Upper lobe of left lung (tissue), 6 donors: ENCODE measurements around the gene KCNJ9. TPM values are rescaled to one million over a fixed set of nuclear protein-coding genes. Genes with fewer than 3 reads are reported as not detected.
A peak's percentile ranks its signal among the peaks of the same experiment; 100 is the strongest.

Experiments used
- ATAC-seq, 2 donors: fragments of 200-7000 bp; cut with Tn5 transposase; one replicate each; pipeline ENCODE4 v1.9.1; 2022; ENCODE audit warnings: mild to moderate bottlenecking in 2 of 2, moderate library complexity in 2 of 2; ENCODE audit not compliant: low FRiP score in 2 of 2
- DNase-seq, 2 donors: peaks; one replicate each; pipeline ENCODE4 v3.0.0-alpha.2; 2019 to 2020
- H3K27ac ChIP-seq, 4 donors: fragments of 200-600 bp; sonication (generic); one replicate each; pipeline ENCODE4 v1.5.1; 2016 to 2019
- H3K27me3 ChIP-seq, 4 donors: fragments of 200-600 bp; sonication (generic); one replicate each; pipeline ENCODE4 v1.5.1; 2017 to 2019
- H3K36me3 ChIP-seq, 4 donors: fragments of 200-600 bp; sonication (generic); one replicate each; pipeline ENCODE4 v1.5.1; 2016 to 2019
- H3K4me1 ChIP-seq, 4 donors: fragments of 200-600 bp; sonication (generic); one replicate each; pipeline ENCODE4 v1.5.1; 2018 to 2019
- H3K4me3 ChIP-seq, 4 donors: fragments of 200-600 bp; sonication (generic); one replicate each; pipeline ENCODE4 v1.5.1; 2017 to 2019; ENCODE audit warnings: mild to moderate bottlenecking in 2 of 4, moderate library complexity in 1 of 4
- H3K9me3 ChIP-seq, 4 donors: fragments of 200-600 bp; sonication (generic); one replicate each; pipeline ENCODE4 v1.5.1; 2018 to 2019
- CTCF ChIP-seq, 6 experiments: fragments of 450-650 bp in 4 of 6; fragments of 200-600 bp in 2 of 6; sonication (generic) in 2 of 6; IDR thresholded peaks; one replicate each; pipeline ENCODE4 v1.5.1; 2016 to 2019; ENCODE audit warnings: antibody characterized with exemption in 6 of 6
- EP300 ChIP-seq, 4 donors: sonication (generic); formaldehyde crosslinking; IDR thresholded peaks; one replicate each; pipeline ENCODE4 v1.5.1; 2017; ENCODE audit warnings: antibody characterized with exemption in 4 of 4, control low read depth in 2 of 4
- POLR2A ChIP-seq, 4 donors: fragments of 450-650 bp; IDR thresholded peaks; one replicate each; pipeline ENCODE4 v1.5.1; 2016 to 2017; ENCODE audit warnings: antibody characterized with exemption in 4 of 4, mild to moderate bottlenecking in 2 of 4
- POLR2AphosphoS5 ChIP-seq, 2 donors: sonication (generic); formaldehyde crosslinking; IDR thresholded peaks; one replicate each; pipeline ENCODE4 v1.5.1; 2017; ENCODE audit warnings: antibody characterized with exemption in 2 of 2
- WGBS, 2 donors: methylation state at CpG; one replicate each; pipeline ENCODE4 v1.1.5; 2017 to 2018; 5-methylcytosine and 5-hydroxymethylcytosine counted together
- total RNA-seq, 6 donors: library from RNA; depleted of rRNA in 4 of 6; stranded (reverse); fragments of >200 nt in 4 of 6; gene quantifications; one replicate each; pipeline versions ENCODE4 v1.1.0 to v1.2.1, GENCODE V29; 2016 to 2021
- donor health status: DM: no; HTN: no; CAD: no; lungs with moderate emphysema.
- donor health status: DM: no; HTN: yes; CAD: no; lungs with severe emphysema.

The KCNJ9 gene
- total RNA-seq, 6 donors from 2014 or later, result not detected

DNA sequence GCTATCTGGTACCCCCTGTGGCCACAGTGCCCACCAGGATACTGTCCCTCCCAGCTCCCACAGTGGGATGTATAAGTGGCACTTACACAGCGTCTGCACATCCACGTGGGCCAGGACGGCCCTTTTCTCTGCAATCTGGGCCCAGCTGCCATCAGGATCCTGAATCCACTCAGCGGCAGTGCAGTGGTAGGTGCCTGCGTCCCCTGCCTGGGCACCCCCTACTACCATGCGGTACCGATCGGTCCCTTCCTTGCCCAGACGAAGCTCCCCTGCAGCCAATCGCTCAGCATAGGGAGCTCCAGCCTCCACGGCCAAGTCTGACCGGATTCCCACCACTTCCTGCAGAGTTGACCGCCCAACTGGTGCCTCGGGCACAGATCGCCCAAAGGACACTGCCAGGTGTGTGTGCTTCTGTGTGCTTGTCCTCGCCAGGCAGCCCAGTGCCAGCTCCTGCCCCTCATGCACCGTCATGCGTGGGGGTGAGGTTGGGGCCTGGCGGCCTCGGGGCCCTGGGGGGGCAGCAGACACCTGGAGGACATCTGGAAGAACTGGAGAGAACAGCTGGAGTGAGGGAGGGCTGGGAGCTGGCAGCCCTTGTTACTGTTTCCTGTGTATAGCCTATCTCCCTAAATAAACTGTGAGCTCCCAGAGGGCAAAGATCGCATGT lies 12.4 kb downstream of the KCNJ9 start:
- Histone ChIP-seq H3K9me3 (no peaks in the 10 kb centered on the region), H3K36me3 (peaks cover 7 to 57% (median 35%) of the 10 kb centered on the region in 4 donors), H3K4me1 (peaks cover 17 to 27% (median 18%) of the 10 kb centered on the region in 4 donors), H3K27ac (no peak overlapping the region), H3K27me3 (no peaks in the 10 kb centered on the region), H3K4me3 (no peak overlapping the region)
- ATAC-seq (no peak), DNase-seq (peak in 1 of 2 donors; percentile 76)
- no peak for TF ChIP-seq POLR2AphosphoS5 (IDR thresholded peaks at IDR 0.05)
- TF ChIP-seq POLR2A (IDR thresholded peaks at IDR 0.05), result no peak
- TF ChIP-seq EP300 (IDR thresholded peaks at IDR 0.05), result no peak
- TF ChIP-seq CTCF (IDR thresholded peaks at IDR 0.05), result no peak
- WGBS, 2 donors, result 93 to 94% methylated on average over 13 to 16 of the region's 21 CpGs

DNA sequence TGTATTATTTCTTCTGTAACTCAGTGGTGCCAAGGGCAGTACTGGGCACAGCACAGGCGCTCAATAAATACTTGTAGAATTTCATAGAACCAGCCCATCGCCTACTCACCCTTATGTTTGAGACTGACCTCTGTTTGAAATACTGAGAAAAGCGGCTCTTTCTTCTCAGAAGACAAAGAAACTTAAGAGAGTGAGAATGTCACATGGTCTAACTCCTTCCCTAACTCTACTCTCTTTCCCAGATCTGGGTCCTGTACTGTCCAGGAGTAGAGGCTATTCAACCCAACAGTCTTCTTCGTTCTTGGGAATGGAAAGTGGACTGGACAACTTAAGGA lies 12.9 kb downstream of the KCNJ9 start:
- ATAC-seq, result no peak

DNA sequence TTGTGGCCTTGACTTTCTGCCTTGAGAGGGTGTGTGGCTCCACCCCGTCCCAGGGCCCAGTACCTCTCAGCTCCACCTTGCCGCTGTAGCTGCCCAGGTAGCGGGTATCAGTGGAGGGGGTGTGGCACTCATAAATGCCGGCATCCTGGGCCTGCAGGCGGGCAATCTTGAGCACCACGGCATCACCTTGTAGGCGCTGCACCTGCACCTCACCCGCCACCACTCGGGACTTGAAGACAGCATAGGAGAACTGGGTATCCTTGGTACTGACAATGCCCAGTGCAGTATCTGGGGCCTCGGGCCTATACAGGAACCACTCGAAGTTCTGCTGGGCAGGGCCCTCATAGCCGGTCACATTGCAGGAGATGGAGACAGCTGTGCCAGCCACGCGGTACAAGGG lies 13.5 kb downstream of the KCNJ9 start:
- H3K4me3 ChIP-seq, result no peak overlapping the region
- no peak for ATAC-seq
- no peak overlapping the region for H3K27ac ChIP-seq
- DNase-seq, result no peak
- no peaks in the 10 kb centered on the region for H3K9me3 ChIP-seq
- no peaks in the 10 kb centered on the region for H3K27me3 ChIP-seq
- TF ChIP-seq CTCF (IDR thresholded peaks at IDR 0.05) (no peak), EP300 (IDR thresholded peaks at IDR 0.05) (no peak), POLR2AphosphoS5 (IDR thresholded peaks at IDR 0.05) (no peak), POLR2A (IDR thresholded peaks at IDR 0.05) (no peak)
- 93 to 94% methylated on average over 4 to 14 of the region's 14 CpGs for WGBS, 2 donors
- H3K36me3 ChIP-seq, result peaks cover 7 to 49% (median 31%) of the 10 kb centered on the region in 4 donors
- H3K4me1 ChIP-seq, result peaks cover 18 to 35% (median 23%) of the 10 kb centered on the region in 4 donors

More for the DNA sequence above, 12.9 kb downstream of the KCNJ9 start:
- no peak for DNase-seq
- Histone ChIP-seq H3K27me3 (no peaks in the 10 kb centered on the region), H3K27ac (no peak overlapping the region), H3K4me3 (no peak overlapping the region), H3K9me3 (no peaks in the 10 kb centered on the region), H3K36me3 (peaks cover 7 to 54% (median 32%) of the 10 kb centered on the region in 4 donors), H3K4me1 (peaks cover 18 to 30% (median 18%) of the 10 kb centered on the region in 4 donors)
- TF ChIP-seq POLR2AphosphoS5 (IDR thresholded peaks at IDR 0.05) (no peak), CTCF (IDR thresholded peaks at IDR 0.05) (no peak), EP300 (IDR thresholded peaks at IDR 0.05) (no peak), POLR2A (IDR thresholded peaks at IDR 0.05) (no peak)
- WGBS, 2 donors, result 90 to 98% methylated on average over 4 of the region's 4 CpGs

DNA sequence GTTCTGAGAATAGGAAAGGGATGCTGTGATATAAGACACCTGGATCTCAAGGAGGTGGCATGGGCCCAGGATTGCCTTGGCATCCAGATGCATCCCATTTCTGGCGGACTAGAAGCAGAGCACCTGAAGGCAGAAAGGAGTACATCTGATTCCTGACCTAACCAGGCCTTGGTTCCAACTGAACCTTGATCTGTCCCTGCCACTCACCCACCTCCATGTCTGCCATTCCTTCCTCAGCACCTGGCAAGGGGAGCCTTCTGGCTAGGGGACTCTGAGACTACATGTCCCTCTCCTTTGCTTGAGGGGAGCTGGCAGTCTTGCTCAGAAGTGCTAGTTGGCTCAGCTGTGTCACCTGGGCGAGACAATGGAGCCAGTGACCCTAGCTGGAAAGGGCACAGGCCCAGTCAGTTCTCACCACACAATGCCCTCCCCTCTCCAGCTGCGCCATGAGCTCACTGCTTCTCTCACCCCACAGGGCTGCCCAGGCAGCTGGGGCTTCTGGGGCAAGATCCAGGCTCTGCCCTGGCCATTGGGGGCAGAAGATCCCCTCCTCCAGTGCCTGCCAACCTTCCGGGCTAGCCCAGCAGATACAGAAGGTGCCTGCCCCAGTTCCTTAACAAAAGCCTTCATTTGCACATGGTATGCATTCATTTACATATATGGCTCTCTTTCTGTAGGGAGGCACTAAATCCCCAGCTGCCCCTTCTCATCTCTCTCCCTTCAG lies 14.2 kb downstream of the KCNJ9 start:
- DNase-seq (no peak), ATAC-seq (no peak)
- Histone ChIP-seq H3K27ac (no peak overlapping the region), H3K4me1 (peaks cover 18 to 35% (median 23%) of the 10 kb centered on the region in 4 donors), H3K27me3 (no peaks in the 10 kb centered on the region), H3K4me3 (no peak overlapping the region), H3K9me3 (no peaks in the 10 kb centered on the region), H3K36me3 (peaks cover 6 to 44% (median 28%) of the 10 kb centered on the region in 4 donors)
- no peak for TF ChIP-seq CTCF (IDR thresholded peaks at IDR 0.05)
- TF ChIP-seq POLR2AphosphoS5 (IDR thresholded peaks at IDR 0.05), result no peak
- no peak for TF ChIP-seq EP300 (IDR thresholded peaks at IDR 0.05)
- no peak for TF ChIP-seq POLR2A (IDR thresholded peaks at IDR 0.05)
- 89 to 94% methylated on average over 4 of the region's 4 CpGs for WGBS, 2 donors
